Astrocyte (in vitro differentiated cells and primary cell): ENCODE data around the gene ELMO1.

Source experiments
- CTCF ChIP-seq: IDR thresholded peaks from 2 replicates; pipeline ENCODE4 v1.5.1; 2011; ENCODE audit warnings: low read depth, mild to moderate bottlenecking, inconsistent platforms, low read length, moderate library complexity; ENCODE audit not compliant: insufficient read depth
- EZH2 ChIP-seq: IDR thresholded peaks from 2 replicates; pipeline ENCODE4 v1.6.1; 2012; ENCODE audit warnings: mild to moderate bottlenecking, low read length, inconsistent platforms; ENCODE audit not compliant: insufficient read depth

GRCh38 chr7:37431413-37431812 is 17.3 kb downstream of the ELMO1 start:
- TF ChIP-seq EZH2 (no peak), CTCF (no peak)
